CD4-positive, alpha-beta T cell treated with Interleukin-12 subunit alpha and Interleukin-12 subunit beta, for 1 hour (primary cell): ENCODE results near the gene EXOC8.
"Not testable (repeated sequence)": the region's sequence is repeated elsewhere in the genome, so short reads cannot be mapped to it uniquely, and the experiment has no call there.

ENCODE experiments used
- DNase-seq: peaks from one replicate; pipeline ENCODE4 v3.0.0-alpha.2; 2020

EXOC8 gene

GRCh38 chr1:231348856-231349255 lies 11.2 kb upstream of the EXOC8 start:
- not testable (repeated sequence) for DNase-seq

- DNase-seq: no peak
Measured at GRCh38 chr1:231348442-231348841, 10.8 kb upstream of the EXOC8 start.

DNA sequence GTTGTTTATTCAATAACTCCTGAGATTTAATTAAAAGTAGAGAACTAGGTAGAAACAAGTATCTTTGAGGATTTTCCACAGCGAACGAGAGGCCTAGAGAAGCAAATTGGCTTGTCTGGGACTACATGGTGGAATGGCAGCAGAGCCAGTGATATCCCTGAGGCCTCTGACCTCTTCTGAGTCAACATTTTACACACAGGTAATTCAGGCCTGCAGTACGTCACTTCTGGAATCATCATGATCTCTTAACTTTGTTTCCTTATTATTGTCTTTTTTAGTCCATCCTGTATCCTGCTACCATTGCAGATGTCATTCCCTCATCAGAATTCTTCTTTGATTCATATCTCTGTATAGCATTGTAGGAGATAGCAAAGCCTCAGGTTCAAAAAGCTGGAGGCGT lies 10.3 kb upstream of the EXOC8 start:
- no peak for DNase-seq

DNA sequence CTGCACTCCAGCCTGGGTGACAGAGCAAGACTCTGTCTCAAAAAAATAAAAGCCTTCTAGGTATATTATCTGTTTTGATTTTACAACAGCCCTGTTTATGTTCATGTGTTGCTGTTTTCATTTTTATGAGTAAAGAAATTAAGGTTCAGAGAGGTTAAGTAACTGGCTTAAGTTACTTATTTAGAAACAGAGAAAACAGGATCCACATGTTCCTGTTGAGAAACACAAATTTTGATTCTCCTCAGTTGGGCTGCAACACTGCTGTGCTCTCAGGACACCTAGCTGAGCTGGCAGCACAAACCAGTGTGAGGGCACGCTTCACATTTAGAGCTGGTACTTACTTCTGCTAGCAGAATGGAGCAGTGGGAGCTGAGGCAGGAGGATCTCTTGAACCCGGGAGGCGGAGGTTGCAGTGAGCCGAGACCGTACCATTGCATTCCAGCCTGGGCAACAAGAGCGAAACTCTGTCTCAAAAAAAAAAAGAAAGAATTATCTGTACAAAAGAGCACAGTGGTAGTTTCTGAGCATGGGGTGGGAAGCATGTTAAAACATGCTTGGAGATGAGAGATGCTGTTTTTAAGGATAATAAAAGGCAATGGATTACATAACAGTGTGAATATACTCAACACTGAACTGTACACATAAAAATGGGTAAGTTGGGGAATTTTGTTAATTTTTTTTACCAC lies 2.8 kb upstream of the EXOC8 start:
- DNase-seq: no peak

GRCh38 chr1:231338270-231339128 lies 847 bp upstream of the EXOC8 start, which contains the start of gene SPRTN:
Gene SPRTN (plus strand): TSS chr1:231338293. CDS start chr1:231338384, 91 bp downstream.
- no peak for DNase-seq

GRCh38 chr1:231337043-231337471 lies 595 bp downstream of the EXOC8 start:
- DNase-seq: no peak

- DNase-seq: no peak
Measured at GRCh38 chr1:231335663-231336602, 1.7 kb downstream of the EXOC8 start.

DNA sequence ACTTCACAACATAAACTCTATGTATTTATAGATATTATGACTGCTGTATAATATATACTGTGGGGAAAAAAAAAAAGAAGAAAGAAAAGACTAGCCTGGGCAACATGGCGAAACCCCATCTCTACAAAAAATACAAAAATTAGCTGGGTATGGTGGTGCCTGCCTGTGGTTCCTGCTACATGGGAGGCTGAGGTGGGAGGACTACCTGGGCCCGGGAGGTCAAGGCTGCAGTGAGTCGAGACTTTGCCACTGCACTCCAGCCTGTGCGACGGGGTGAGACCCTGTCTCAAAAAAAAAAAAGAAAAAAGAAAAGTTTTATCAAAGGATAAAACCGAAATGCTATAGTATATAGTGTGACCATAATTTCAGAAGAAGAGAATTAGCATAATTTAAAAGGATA lies 2.7 kb downstream of the EXOC8 start:
- no peak for DNase-seq

GRCh38 chr1:231334079-231334666 lies 3.5 kb downstream of the EXOC8 start:
- no peak for DNase-seq

- DNase-seq: no peak
Measured at GRCh38 chr1:231332761-231333160, 4.9 kb downstream of the EXOC8 start.

GRCh38 chr1:231329483-231329882 lies 8.2 kb downstream of the EXOC8 start:
- no peak for DNase-seq

GRCh38 chr1:231327617-231328016 lies 10.0 kb downstream of the EXOC8 start:
- DNase-seq: no peak

DNA sequence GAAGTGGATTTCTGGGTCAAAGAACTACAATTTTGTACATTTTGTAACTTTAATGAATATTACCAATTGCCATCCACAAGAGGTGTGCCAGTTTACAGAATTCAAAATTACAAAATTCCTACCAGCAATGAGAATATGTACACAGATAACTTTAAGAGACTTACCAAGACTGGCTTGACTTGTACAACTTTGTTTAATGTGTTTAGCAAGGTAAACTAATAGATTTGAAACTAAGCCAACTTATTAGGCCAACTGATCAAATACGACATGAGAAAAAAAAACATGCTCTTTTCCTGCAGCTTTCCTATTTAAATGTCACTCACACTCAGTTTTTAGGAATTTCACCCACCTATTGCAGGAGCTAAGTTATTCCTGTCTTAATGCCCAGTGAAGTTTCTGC lies 11.4 kb downstream of the EXOC8 start:
- DNase-seq: no peak

DNA sequence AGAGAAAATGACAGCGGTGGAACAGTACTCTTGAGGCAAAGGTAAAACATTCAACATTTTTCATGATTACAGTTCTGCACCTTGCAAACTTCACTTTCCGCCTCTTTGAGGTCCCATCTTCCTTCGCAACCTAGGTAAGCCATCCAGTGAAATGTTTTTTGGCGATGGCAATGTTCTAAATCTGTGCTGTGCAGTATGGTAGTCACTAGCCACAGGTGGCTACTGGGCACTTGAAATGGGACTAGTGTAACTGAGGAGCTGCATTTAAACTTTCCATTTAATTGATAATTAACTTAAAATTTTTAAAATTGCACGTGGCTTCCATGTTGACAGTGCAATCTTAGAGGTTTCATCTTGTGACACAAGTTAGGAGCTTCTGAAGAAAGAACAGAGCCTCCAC lies 13.0 kb downstream of the EXOC8 start:
- no peak for DNase-seq

- no peak for DNase-seq
Measured at GRCh38 chr1:231322880-231323530, 14.6 kb downstream of the EXOC8 start.

DNA sequence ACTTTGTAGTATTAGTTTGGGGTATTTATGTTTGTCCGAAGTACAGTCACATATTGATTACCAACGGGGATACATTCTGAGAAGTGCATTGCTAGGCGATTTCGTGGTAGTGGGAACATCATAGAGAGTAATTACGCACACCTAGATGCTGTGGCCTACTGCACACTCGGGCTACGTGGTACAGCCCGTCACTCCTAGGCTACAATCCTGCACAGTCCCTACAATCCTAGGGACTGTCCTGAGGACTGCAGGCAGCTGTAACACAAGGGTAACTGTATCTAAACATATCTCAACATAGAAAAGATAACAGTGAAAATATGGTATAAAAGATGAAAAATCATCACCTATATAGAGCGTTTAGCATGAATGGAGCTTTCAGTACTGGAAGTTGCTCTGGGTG lies 18.6 kb downstream of the EXOC8 start:
- DNase-seq: no peak

DNA sequence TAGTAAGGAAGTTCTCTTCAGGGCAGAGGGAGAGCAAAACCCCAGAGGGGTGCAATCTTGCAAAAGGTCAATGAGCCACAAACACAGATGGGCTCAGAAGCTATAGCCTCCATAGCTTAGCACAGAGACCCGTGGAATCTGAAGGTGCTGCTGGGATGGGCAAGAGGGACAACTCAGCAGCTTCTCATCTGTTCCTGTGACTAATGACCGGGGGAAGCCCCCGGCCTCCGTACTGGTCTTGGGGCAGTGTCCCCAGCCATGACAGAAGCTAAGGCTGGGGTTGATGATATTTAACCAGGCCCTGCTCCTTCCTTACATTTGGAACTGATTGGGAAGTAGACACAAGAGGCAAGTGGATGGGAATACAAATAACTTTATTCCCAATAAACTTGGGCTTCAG lies 19.1 kb downstream of the EXOC8 start:
- DNase-seq: no peak

GRCh38 chr1:231318015-231318355 lies 19.7 kb downstream of the EXOC8 start:
- DNase-seq: no peak

GRCh38 chr1:231317306-231318014 lies 20.2 kb downstream of the EXOC8 start:
- no peak for DNase-seq

- peak; percentile 39 for DNase-seq
Measured at GRCh38 chr1:231315887-231316286, 21.8 kb downstream of the EXOC8 start.

DNA sequence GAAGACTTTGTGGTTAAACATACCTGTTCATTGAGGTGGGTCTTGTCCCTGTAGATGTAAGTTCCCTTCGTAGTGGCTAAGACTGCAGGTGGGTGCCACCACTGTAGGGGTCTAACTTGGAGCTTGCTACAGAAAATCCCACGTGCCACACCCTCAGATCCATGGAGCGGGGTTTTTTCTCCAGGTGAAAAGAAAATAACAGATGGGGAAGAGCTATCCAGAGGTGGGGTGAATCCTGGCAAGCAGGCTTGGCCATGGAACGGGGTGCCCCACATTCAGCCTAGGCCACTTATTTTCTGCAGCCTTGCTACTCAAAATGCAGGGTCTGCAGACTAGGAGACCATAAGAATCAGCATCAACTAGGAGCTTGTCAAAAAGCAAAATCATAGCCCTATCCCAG lies 24.0 kb downstream of the EXOC8 start:
- DNase-seq: no peak

DNA sequence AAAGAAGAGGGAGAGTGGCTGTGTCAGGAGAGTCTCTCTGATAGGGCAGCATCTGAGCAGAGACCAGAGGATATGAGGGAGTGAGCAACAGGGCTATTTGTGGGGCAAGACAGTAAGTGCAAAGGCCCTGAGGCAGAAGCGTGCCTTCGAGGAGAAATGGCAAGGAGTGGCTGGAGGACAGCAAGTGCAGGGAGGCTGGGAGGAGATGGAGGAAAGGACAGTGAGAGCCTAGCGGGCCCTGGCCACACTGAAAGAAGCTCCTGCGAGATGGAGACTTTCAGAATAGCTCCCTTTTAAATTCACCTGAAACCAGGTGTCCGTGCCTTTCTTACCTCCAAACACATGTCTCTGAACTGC lies 25.2 kb downstream of the EXOC8 start:
- DNase-seq: no peak
